Breast epithelium (tissue), 3 donors: ENCODE results near the gene LINGO4.

Experiments used
- POLR2A ChIP-seq: fragments of 450-650 bp; IDR thresholded peaks from one replicate; pipeline ENCODE4 v1.6.1; 2016; ENCODE audit warnings: antibody characterized with exemption, mild to moderate bottlenecking, moderate library complexity
- POLR2AphosphoS5 ChIP-seq, 3 donors: sonication (generic); formaldehyde crosslinking; IDR thresholded peaks; one replicate each; pipeline ENCODE4 v1.6.1; 2017; ENCODE audit warnings: antibody characterized with exemption in 3 of 3

DNA sequence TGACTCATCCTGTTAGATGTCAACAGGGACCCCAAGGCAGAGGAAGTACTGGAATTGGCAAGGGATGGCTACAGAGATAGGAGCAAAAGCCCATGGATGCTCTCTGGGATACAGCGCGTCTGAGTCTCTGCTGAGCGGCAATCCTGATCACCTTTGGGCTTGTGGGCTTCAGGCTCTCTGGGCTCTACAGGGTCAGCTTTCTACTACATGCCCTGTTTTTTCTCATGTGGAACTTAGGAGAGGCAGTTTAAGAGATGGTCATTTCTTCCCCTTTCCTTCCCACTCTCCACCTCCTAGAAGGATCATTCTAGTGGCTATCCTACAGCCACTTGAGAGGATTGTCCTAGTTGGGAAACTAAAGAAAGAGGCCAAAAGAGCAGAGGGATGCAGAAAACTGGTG is 1.3 kb downstream of the LINGO4 start:
- no peak for TF ChIP-seq POLR2A
- no peak for TF ChIP-seq POLR2AphosphoS5 (IDR thresholded peaks at IDR 0.05)
